HepG2 (cell line): Measurements from ENCODE around the gene STMN1. TPM values are rescaled to one million over a fixed set of nuclear protein-coding genes. Genes with fewer than 3 reads are reported as not detected.

Experiments used
- ATAC-seq: fragments of 200-7000 bp; cut with Tn5 transposase; 3 replicates; pipeline ENCODE4 v1.9.1; 2020; ENCODE audit warnings: mild to moderate bottlenecking, moderate library complexity
- BruUV-seq: library from RNA; stranded (reverse); fragments of 400-500 nt; replicated peaks from 2 replicates; lab custom pipeline; 2021; lab: Mats Ljungman, UMichigan
- CTCF ChIA-PET: fragments of 300-600 bp; formaldehyde crosslinking; extraction: SDS; loops from one replicate; lab custom pipeline; 2021; ENCODE audit warnings: low total read pairs, inconsistent platforms, low intra/inter-chr PET ratio; lab: Yijun Ruan, JAX
- POLR2A ChIA-PET: fragments of 350-600 bp; sonication (Branson Sonifier 250); formaldehyde crosslinking; loops from one replicate; lab custom pipeline; 2020; ENCODE audit warnings: antibody characterized with exemption, inconsistent platforms; lab: Yijun Ruan, JAX
- DNase-seq: peaks from one replicate; pipeline ENCODE4 v3.0.0-alpha.2; 2015; ENCODE audit warnings: low spot score
- FAIRE-seq: peaks from 3 replicates; lab custom pipeline; 2011; peaks lifted over from hg19 to GRCh38; lab: Jason Lieb, UNC
- H2AFZ ChIP-seq: one replicate; pipeline ENCODE4 v1.6.1; 2011; ENCODE audit warnings: low read length, inconsistent platforms
- H3K27ac ChIP-seq: fragments of 300-600 bp; 3 replicates; pipeline ENCODE4 v1.8.0; 2011; ENCODE audit warnings: mixed run types, mild to moderate bottlenecking, mixed read lengths, low read length, inconsistent platforms; ENCODE audit not compliant: insufficient read depth; ENCODE audit errors: extremely low read length
- H3K27me3 ChIP-seq, 2 experiments: fragments of 200-600 bp in 1 of 2; 2 replicates in 1 of 2; 3 replicates in 1 of 2; pipeline versions ENCODE4 v1.6.0 to v1.8.0; 2011; ENCODE audit warnings: low read length in 2 of 2, mild to moderate bottlenecking in 2 of 2, moderate library complexity in 2 of 2, inconsistent platforms in 1 of 2; ENCODE audit not compliant: insufficient read depth in 2 of 2, control insufficient read depth in 1 of 2
- H3K36me3 ChIP-seq, 2 experiments: fragments of 200-600 bp in 1 of 2; replicated peaks in 1 of 2; 2 replicates in 1 of 2; 3 replicates in 1 of 2; pipeline versions ENCODE4 v1.5.1 to v1.8.0; 2011; ENCODE audit warnings: low read length in 2 of 2, inconsistent platforms in 1 of 2; ENCODE audit not compliant: insufficient read depth in 2 of 2, control insufficient read depth in 1 of 2
- H3K4me1 ChIP-seq: 2 replicates; pipeline ENCODE4 v1.5.1; 2012; ENCODE audit warnings: low read length, inconsistent platforms; ENCODE audit not compliant: insufficient read depth
- H3K4me2 ChIP-seq: 2 replicates; pipeline ENCODE4 v1.6.0; 2011; ENCODE audit warnings: low read depth, low read length, inconsistent platforms
- H3K4me3 ChIP-seq, 3 experiments: fragments of 200-600 bp in 1 of 3; sonication (generic), shearing (Covaris generic) in 1 of 3; replicated peaks in 1 of 3; 2 replicates each; pipeline ENCODE4 v1.5.1; 2011 to 2016; ENCODE audit warnings: low read length in 3 of 3, inconsistent platforms in 2 of 3, low read depth in 2 of 3, mild to moderate bottlenecking in 2 of 3, control low read depth in 1 of 3, mixed read lengths in 1 of 3; ENCODE audit not compliant: insufficient read depth in 1 of 3
- H3K79me2 ChIP-seq: one replicate; pipeline ENCODE4 v1.6.1; 2011; ENCODE audit warnings: low read length, inconsistent platforms; ENCODE audit not compliant: insufficient read depth
- H3K9ac ChIP-seq: 2 replicates; pipeline ENCODE4 v1.6.0; 2011; ENCODE audit warnings: mild to moderate bottlenecking, low read depth, low read length, inconsistent platforms; ENCODE audit not compliant: insufficient read depth
- H3K9me3 ChIP-seq: 2 replicates; pipeline ENCODE4 v1.5.1; 2012; ENCODE audit warnings: mild to moderate bottlenecking, low read length
- H4K20me1 ChIP-seq: 2 replicates; pipeline ENCODE4 v1.6.0; 2011; ENCODE audit warnings: inconsistent platforms, mild to moderate bottlenecking, low read length, moderate library complexity; ENCODE audit not compliant: insufficient read depth
- ADNP ChIP-seq: sonication (generic); formaldehyde crosslinking; IDR thresholded peaks from 2 replicates; pipeline ENCODE4 v1.4.0; 2020; ENCODE audit warnings: missing genetic modification reagents
- ATF1 ChIP-seq: IDR thresholded peaks from 2 replicates; pipeline ENCODE4 v1.6.1; 2016; ENCODE audit warnings: mild to moderate bottlenecking, control low read depth
- CBX2 ChIP-seq, 2 experiments: fragments of 200-600 bp in 1 of 2; sonication (generic); formaldehyde crosslinking in 1 of 2; IDR thresholded peaks; 2 replicates each; pipeline versions ENCODE4 v1.7.0 to v1.8.1; 2018 to 2022; ENCODE audit warnings: low read depth in 2 of 2, low read length in 1 of 2, mild to moderate bottlenecking in 1 of 2, missing genetic modification reagents in 1 of 2
- CCAR2 ChIP-seq: fragments of 200-400 bp; formaldehyde crosslinking; optimal IDR thresholded peaks from 2 replicates; pipeline ENCODE3; 2018; ENCODE audit warnings: low read depth, mild to moderate bottlenecking, low read length, moderate library complexity
- E2F5 ChIP-seq: sonication (generic); formaldehyde crosslinking; conservative IDR thresholded peaks from 2 replicates; pipeline ENCODE4 v1.4.0; 2020; ENCODE audit warnings: missing genetic modification reagents
- NFRKB ChIP-seq: fragments of 450-650 bp; IDR thresholded peaks from 2 replicates; pipeline ENCODE4 v1.6.1; 2017
- YEATS4 ChIP-seq: sonication (generic); formaldehyde crosslinking; IDR thresholded peaks from 2 replicates; pipeline ENCODE4 v1.4.0; 2020; ENCODE audit warnings: missing genetic modification reagents, borderline replicate concordance
- ZFP41 ChIP-seq: sonication (generic); formaldehyde crosslinking; IDR thresholded peaks from 2 replicates; pipeline ENCODE4 v1.4.0; 2020; ENCODE audit warnings: mild to moderate bottlenecking, missing genetic modification reagents, borderline replicate concordance
- ZNF337 ChIP-seq: sonication (generic); formaldehyde crosslinking; IDR thresholded peaks from 2 replicates; pipeline ENCODE4 v1.5.1; 2020; ENCODE audit warnings: missing genetic modification reagents, low read depth, mild to moderate bottlenecking, borderline replicate concordance
- ZNF432 ChIP-seq: sonication (generic); formaldehyde crosslinking; IDR thresholded peaks from 2 replicates; pipeline ENCODE4 v1.5.0; 2020; ENCODE audit warnings: missing genetic modification reagents, mild to moderate bottlenecking, borderline replicate concordance
- ZNF883 ChIP-seq: sonication (generic); formaldehyde crosslinking; IDR thresholded peaks from 2 replicates; pipeline ENCODE4 v1.5.1; 2020; ENCODE audit warnings: mild to moderate bottlenecking, missing genetic modification reagents; ENCODE audit errors: not compliant biosample characterization
- whole genome bisulfite sequencing: methylation state at CpG from one replicate; pipeline ENCODE4 v1.1.6; 2017; ENCODE audit warnings: low lambda C conversion rate; 5-methylcytosine and 5-hydroxymethylcytosine counted together
- in situ Hi-C: cut with HindIII; loops from 2 replicates; pipeline ENCODE4 v1.10.0; 2017; ENCODE audit warnings: low pct_unique_long_range_greater_than_20kb; ENCODE audit not compliant: extremely low pct_ligation_motif_present
- intact Hi-C: fragments of 100-400 bp; cut with micrococcal nuclease; formaldehyde crosslinking; loops from one replicate; pipeline ENCODE4 v1.10.0; 2022; ENCODE audit not compliant: unreplicated experiment
- polyA plus RNA-seq, 8 experiments: library from polyadenylated mRNA; depleted of rRNA in 3 of 8; stranded (reverse) in 7 of 8; unstranded in 1 of 8; fragments of >200 nt; fragmentation: Illumina TruSeq in 4 of 8; extraction: Trizol in 4 of 8; gene quantifications; 2 replicates each; pipeline versions ENCODE4 v1.2.1 to v1.2.3, GENCODE V29; 2011 to 2016; ENCODE audit warnings: low read depth in 4 of 8, missing spikeins in 1 of 8, mixed read lengths in 1 of 8; ENCODE audit not compliant: insufficient read depth in 1 of 8
- total RNA-seq, 5 experiments: library from RNA; depleted of rRNA; stranded (reverse); fragments of >200 nt; fragmentation: Illumina TruSeq; extraction: Trizol; gene quantifications; 2 replicates each; pipeline ENCODE4 v1.2.3, GENCODE V29; 2016; ENCODE audit warnings: low read depth in 1 of 5
- TF ChIP-seq, protein P1 (sequence below): sonication (generic); formaldehyde crosslinking; IDR thresholded peaks from 2 replicates; pipeline ENCODE4 v1.5.0; 2020; ENCODE audit warnings: missing genetic modification reagents
- TF ChIP-seq, protein P2 (sequence below): sonication (generic); formaldehyde crosslinking; IDR thresholded peaks from 2 replicates; pipeline ENCODE4 v1.8.0; 2022; ENCODE audit warnings: mild to moderate bottlenecking, missing genetic modification reagents, moderate library complexity
- TF ChIP-seq, protein P3 (sequence below): sonication (generic); formaldehyde crosslinking; IDR thresholded peaks from one replicate; pipeline ENCODE4 v1.5.1; 2020; ENCODE audit warnings: mild to moderate bottlenecking, missing genetic modification reagents; ENCODE audit errors: not compliant biosample characterization

STMN1 gene
- total and polyA plus RNA-seq, 2 of the 13 experiments (the other 11 are each of a cell fraction or from before 2014, with no cell fraction given): 45.9 to 409 TPM

GRCh38 chr1:25918615-25919014 is 12.4 kb upstream of the STMN1 start:
- H3K27me3 ChIP-seq: peaks cover 9 to 26% of the 10 kb centered on the region in 2 experiments
- H3K27ac ChIP-seq: no peak overlapping the region
- H3K9ac ChIP-seq: no peak overlapping the region
- in situ Hi-C loops (no loop called here), intact Hi-C loops (no loop called here)
- H3K4me3 ChIP-seq: no peak overlapping the region
- H3K36me3 ChIP-seq: no peaks in the 10 kb centered on the region
- no peaks in the 10 kb centered on the region for H3K79me2 ChIP-seq
- H3K9me3 ChIP-seq: no peaks in the 10 kb centered on the region
- no peak overlapping the region for H3K4me2 ChIP-seq
- no peak overlapping the region for H2AFZ ChIP-seq
- H3K4me1 ChIP-seq: peaks cover 42% of the 10 kb centered on the region
- ATAC-seq: no peak
- WGBS: 60% methylated on average over 9 of the region's 11 CpGs
- BruUV-seq: no TSS peak
- DNase-seq: no peak
- no peak for FAIRE-seq
- CTCF ChIA-PET: no interaction called here
- H4K20me1 ChIP-seq: no peaks in the 10 kb centered on the region
- POLR2A ChIA-PET: no interaction called here
- TF ChIP-seq YEATS4 (CRISPR knock-in tag): no peak
- no peak for TF ChIP-seq ATF1
- TF ChIP-seq CCAR2: no peak
- TF ChIP-seq, protein P1, sequence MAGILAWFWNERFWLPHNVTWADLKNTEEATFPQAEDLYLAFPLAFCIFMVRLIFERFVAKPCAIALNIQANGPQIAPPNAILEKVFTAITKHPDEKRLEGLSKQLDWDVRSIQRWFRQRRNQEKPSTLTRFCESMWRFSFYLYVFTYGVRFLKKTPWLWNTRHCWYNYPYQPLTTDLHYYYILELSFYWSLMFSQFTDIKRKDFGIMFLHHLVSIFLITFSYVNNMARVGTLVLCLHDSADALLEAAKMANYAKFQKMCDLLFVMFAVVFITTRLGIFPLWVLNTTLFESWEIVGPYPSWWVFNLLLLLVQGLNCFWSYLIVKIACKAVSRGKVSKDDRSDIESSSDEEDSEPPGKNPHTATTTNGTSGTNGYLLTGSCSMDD: no peak
- TF ChIP-seq E2F5: no peak
- no peak for TF ChIP-seq ZFP41 (CRISPR knock-in tag)
- no peak for TF ChIP-seq ZNF337 (CRISPR knock-in tag)
- TF ChIP-seq ZNF432: no peak
- no peak for TF ChIP-seq CBX2 (IDR thresholded peaks at IDR 0.05; ENCODE audit: low read depth, low read length)
- TF ChIP-seq CBX2 (CRISPR knock-in tag; IDR thresholded peaks at IDR 0.05; ENCODE audit: low read depth): no peak
- TF ChIP-seq, protein P2, sequence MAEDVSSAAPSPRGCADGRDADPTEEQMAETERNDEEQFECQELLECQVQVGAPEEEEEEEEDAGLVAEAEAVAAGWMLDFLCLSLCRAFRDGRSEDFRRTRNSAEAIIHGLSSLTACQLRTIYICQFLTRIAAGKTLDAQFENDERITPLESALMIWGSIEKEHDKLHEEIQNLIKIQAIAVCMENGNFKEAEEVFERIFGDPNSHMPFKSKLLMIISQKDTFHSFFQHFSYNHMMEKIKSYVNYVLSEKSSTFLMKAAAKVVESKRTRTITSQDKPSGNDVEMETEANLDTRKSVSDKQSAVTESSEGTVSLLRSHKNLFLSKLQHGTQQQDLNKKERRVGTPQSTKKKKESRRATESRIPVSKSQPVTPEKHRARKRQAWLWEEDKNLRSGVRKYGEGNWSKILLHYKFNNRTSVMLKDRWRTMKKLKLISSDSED (CRISPR knock-in tag): no peak
- TF ChIP-seq, protein P3, sequence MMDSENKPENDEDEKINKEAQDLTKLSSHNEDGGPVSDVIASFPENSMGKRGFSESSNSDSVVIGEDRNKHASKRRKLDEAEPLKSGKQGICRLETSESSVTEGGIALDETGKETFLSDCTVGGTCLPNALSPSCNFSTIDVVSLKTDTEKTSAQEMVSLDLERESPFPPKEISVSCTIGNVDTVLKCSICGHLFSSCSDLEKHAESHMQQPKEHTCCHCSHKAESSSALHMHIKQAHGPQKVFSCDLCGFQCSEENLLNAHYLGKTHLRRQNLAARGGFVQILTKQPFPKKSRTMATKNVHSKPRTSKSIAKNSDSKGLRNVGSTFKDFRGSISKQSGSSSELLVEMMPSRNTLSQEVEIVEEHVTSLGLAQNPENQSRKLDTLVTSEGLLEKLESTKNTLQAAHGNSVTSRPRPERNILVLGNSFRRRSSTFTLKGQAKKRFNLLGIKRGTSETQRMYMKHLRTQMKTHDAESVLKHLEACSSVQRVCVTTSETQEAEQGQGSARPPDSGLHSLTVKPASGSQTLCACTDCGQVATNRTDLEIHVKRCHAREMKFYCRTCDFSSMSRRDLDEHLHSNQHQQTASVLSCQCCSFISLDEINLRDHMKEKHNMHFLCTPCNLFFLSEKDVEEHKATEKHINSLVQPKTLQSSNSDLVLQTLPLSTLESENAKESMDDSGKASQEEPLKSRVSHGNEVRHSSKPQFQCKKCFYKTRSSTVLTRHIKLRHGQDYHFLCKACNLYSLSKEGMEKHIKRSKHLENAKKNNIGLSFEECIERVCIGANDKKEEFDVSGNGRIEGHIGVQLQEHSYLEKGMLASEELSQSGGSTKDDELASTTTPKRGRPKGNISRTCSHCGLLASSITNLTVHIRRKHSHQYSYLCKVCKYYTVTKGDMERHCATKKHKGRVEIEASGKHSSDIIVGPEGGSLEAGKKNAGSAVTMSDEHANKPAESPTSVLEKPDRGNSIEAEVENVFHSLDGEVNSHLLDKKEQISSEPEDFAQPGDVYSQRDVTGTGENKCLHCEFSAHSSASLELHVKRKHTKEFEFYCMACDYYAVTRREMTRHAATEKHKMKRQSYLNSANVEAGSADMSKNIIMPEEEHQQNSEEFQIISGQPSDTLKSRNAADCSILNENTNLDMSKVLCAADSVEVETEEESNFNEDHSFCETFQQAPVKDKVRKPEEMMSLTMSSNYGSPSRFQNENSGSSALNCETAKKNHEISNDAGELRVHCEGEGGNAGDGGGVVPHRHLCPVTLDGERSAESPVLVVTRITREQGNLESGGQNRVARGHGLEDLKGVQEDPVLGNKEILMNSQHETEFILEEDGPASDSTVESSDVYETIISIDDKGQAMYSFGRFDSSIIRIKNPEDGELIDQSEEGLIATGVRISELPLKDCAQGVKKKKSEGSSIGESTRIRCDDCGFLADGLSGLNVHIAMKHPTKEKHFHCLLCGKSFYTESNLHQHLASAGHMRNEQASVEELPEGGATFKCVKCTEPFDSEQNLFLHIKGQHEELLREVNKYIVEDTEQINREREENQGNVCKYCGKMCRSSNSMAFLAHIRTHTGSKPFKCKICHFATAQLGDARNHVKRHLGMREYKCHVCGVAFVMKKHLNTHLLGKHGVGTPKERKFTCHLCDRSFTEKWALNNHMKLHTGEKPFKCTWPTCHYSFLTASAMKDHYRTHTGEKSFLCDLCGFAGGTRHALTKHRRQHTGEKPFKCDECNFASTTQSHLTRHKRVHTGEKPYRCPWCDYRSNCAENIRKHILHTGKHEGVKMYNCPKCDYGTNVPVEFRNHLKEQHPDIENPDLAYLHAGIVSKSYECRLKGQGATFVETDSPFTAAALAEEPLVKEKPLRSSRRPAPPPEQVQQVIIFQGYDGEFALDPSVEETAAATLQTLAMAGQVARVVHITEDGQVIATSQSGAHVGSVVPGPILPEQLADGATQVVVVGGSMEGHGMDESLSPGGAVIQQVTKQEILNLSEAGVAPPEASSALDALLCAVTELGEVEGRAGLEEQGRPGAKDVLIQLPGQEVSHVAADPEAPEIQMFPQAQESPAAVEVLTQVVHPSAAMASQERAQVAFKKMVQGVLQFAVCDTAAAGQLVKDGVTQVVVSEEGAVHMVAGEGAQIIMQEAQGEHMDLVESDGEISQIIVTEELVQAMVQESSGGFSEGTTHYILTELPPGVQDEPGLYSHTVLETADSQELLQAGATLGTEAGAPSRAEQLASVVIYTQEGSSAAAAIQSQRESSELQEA (CRISPR knock-in tag): no peak
- no peak for TF ChIP-seq ADNP
- no peak for TF ChIP-seq ZNF883
- no peak for TF ChIP-seq NFRKB
